ENCODE data around the gene CCSER1. TPM values are rescaled to one million over a fixed set of nuclear protein-coding genes. Genes with fewer than 3 reads are reported as not detected.
A peak's percentile ranks its signal among the peaks of the same experiment; 100 is the strongest.

CCSER1 gene
- total and polyA plus RNA-seq, 2 of the 8 experiments (the other 6 are each of a cell fraction or from before 2014, with no cell fraction given): 0.26 to 0.84 TPM

- Histone ChIP-seq H3K27me3 (replicated peaks in 1 of 4; ENCODE audit: control insufficient read depth in 3 of 4, extremely low read depth in 1 of 4, insufficient read depth in 3 of 4, low read length in 3 of 4) (no peaks in the 10 kb centered on the region), H3K18ac (ENCODE audit: extremely low read depth, low read length) (no peak overlapping the region), H3K36me3 (ENCODE audit: control insufficient read depth in 2 of 4, insufficient read depth in 4 of 4, low read length in 3 of 4) (no peaks in the 10 kb centered on the region), H3K4ac (replicated peaks; ENCODE audit: insufficient read length, low read depth, low read length) (no peak overlapping the region), H4K20me1 (replicated peaks in 1 of 2; ENCODE audit: control insufficient read depth in 1 of 2, insufficient read depth in 2 of 2, low read length in 2 of 2) (no peaks in the 10 kb centered on the region), H2AFZ (ENCODE audit: low read length) (peak overlapping the region; percentile 58; the same call in 1 of the 2 replicates), H3K23me2 (ENCODE audit: low read depth, low read length) (no peaks in the 10 kb centered on the region), H3K9ac (replicated peaks in 1 of 4; ENCODE audit: extremely low read depth in 1 of 4, low read depth in 3 of 4, low read length in 3 of 4) (no peak overlapping the region), H2AK5ac (ENCODE audit: low read depth, low read length) (no peak overlapping the region), H2BK20ac (ENCODE audit: low read length) (no peak overlapping the region), H3K79me2 (ENCODE audit: control insufficient read depth in 1 of 2, insufficient read depth in 2 of 2, low read length in 2 of 2) (no peaks in the 10 kb centered on the region), H3K4me3 (ENCODE audit: extremely low read depth in 1 of 4, insufficient read depth in 2 of 4, low read depth in 3 of 4, low read length in 4 of 4) (no peak overlapping the region), H3K23ac (ENCODE audit: insufficient read length) (no peak overlapping the region), H4K5ac (ENCODE audit: insufficient read length, low read depth, low read length) (no peak overlapping the region), H3K79me1 (ENCODE audit: low read depth, low read length) (no peaks in the 10 kb centered on the region), H4K91ac (replicated peaks; ENCODE audit: insufficient read length, low read length) (no peak overlapping the region), H2BK12ac (ENCODE audit: low read depth, low read length) (no peak overlapping the region), H3K4me2 (ENCODE audit: insufficient read depth in 1 of 2, low read depth in 2 of 2, low read length in 2 of 2) (no peak overlapping the region), H2BK120ac (replicated peaks; ENCODE audit: low read depth, low read length) (no peak overlapping the region), H3K27ac (ENCODE audit: low read depth, low read length) (no peak overlapping the region), H3K4me1 (replicated peaks in 1 of 4; ENCODE audit: control insufficient read depth in 3 of 4, insufficient read depth in 4 of 4, low read length in 3 of 4) (no peaks in the 10 kb centered on the region), H2BK15ac (ENCODE audit: low read length) (no peak overlapping the region), H4K8ac (ENCODE audit: extremely low read depth, insufficient read depth, low read length) (no peak overlapping the region), H3K9me3 (ENCODE audit: insufficient read depth in 2 of 2, low read depth in 1 of 2, low read length in 1 of 2) (no peaks in the 10 kb centered on the region), H3K14ac (ENCODE audit: insufficient read length) (no peak overlapping the region), H2BK5ac (ENCODE audit: low read depth, low read length) (no peak overlapping the region), H3K56ac (replicated peaks; ENCODE audit: insufficient read length, low read depth, low read length) (no peak overlapping the region)
- peak; percentile 78 for FAIRE-seq
- no peak for DNase-seq (ENCODE audit: low read depth in 1 of 2, low spot score in 2 of 2)
- ChIA-PET POLR2A (ENCODE audit: partially characterized antibody) (interaction anchor here (1.0 kb wide), 1 partner anchor 1897 kb away, joined by 3 read pairs; no protein-coding TSS in a partner anchor), CTCF (ENCODE audit: partially characterized antibody) (interaction anchor here (0.6 to 2.1 kb wide), 4 partner anchors 15 to 756 kb away, joined by 3 to 5 read pairs (median 3); no protein-coding TSS in a partner anchor)
- peak; percentile 88 for TF ChIP-seq RAD21 (IDR thresholded peaks at IDR 0.05 in 1 of 2, conservative IDR thresholded peaks at IDR 0.05 in 1 of 2; ENCODE audit: low read depth in 2 of 2, low read length in 2 of 2)
- no peak for TF ChIP-seq CBX5 (IDR thresholded peaks at IDR 0.05; ENCODE audit: low read depth, low read length)
- peak in 1 of 3 experiments; percentile 65; a peak in 2 of 4 replicates for TF ChIP-seq CTCF (IDR thresholded peaks at IDR 0.05; ENCODE audit: control extremely low read depth in 1 of 3, insufficient read depth in 1 of 3, low read depth in 1 of 3, low read length in 3 of 3)
- 39% methylated on average over 3 of the region's 3 CpGs; no CpG with 5 or more reads in 1 of the 2 experiments for WGBS, 2 experiments (ENCODE audit: extremely low coverage in 1 of 2, insufficient coverage in 1 of 2, insufficient read length in 1 of 2, insufficient replicate concordance in 2 of 2, low coverage in 1 of 2, low lambda C conversion rate in 2 of 2, missing lambda C conversion rate in 1 of 2)
Measured at GRCh38 chr4:90357117-90357710, 230.0 kb downstream of the CCSER1 start.
